ENCODE measurements around the gene TTC34. TPM values are rescaled to one million over a fixed set of nuclear protein-coding genes. Genes with fewer than 3 reads are reported as not detected.

The TTC34 gene
- total RNA-seq, 1 experiment from 2014 or later = 0.92 TPM

- no CpG with 5 or more reads among the region's 34 CpGs for WGBS (ENCODE audit: extremely low coverage, insufficient read length, low lambda C conversion rate)
- H3K4me1 Mint-ChIP-seq = peaks cover 2 to 5% of the 10 kb centered on the region in 2 experiments; a peak in 1 of 4 replicates
Observed at GRCh38 chr1:2641381-2642130, 159.9 kb downstream of the TTC34 start.

More at GRCh38 chr1:2641381-2642130, 159.9 kb downstream of the TTC34 start:
- Histone ChIP-seq H3K79me1 (ENCODE audit: insufficient read depth, low read depth, low read length, poor library complexity, severe bottlenecking) (no peaks in the 10 kb centered on the region), H2BK120ac (ENCODE audit: low read depth, low read length, poor library complexity, severe bottlenecking) (no peak overlapping the region), H2BK15ac (ENCODE audit: low read depth, low read length) (no peak overlapping the region), H3K14ac (ENCODE audit: insufficient read depth, low read length) (no peak overlapping the region), H2AK5ac (ENCODE audit: insufficient read length, low read length) (no peak overlapping the region), H3T11ph (ENCODE audit: low read length) (no peak overlapping the region), H3K4ac (ENCODE audit: low read depth, low read length) (no peak overlapping the region), H3K9me3 (ENCODE audit: control insufficient read depth, low read depth, low read length) (peaks cover 6% of the 10 kb centered on the region), H3K27ac (ENCODE audit: insufficient read length, low read depth, low read length) (no peak overlapping the region), H3K79me2 (ENCODE audit: insufficient read depth, low read length) (no peaks in the 10 kb centered on the region), H2BK12ac (ENCODE audit: insufficient read length, low read depth, low read length) (no peak overlapping the region), H3K23ac (ENCODE audit: insufficient read length, low read depth, low read length) (no peak overlapping the region), H2AFZ (ENCODE audit: low read length) (no peak overlapping the region), H3K56ac (ENCODE audit: insufficient read length, low read depth, low read length) (no peak overlapping the region), H4K20me1 (ENCODE audit: control insufficient read depth, insufficient read depth, insufficient read length) (no peaks in the 10 kb centered on the region), H4K5ac (ENCODE audit: insufficient read length, low read depth, low read length) (no peak overlapping the region), H3K18ac (ENCODE audit: insufficient read length, low read depth, low read length) (no peak overlapping the region), H2BK20ac (ENCODE audit: low read depth, low read length, poor library complexity, severe bottlenecking) (no peak overlapping the region), H3K4me2 (ENCODE audit: insufficient read depth, insufficient read length, low read length) (no peak overlapping the region), H4K8ac (replicated peaks; ENCODE audit: insufficient read length, low read depth, low read length) (no peak overlapping the region), H3K4me1 (ENCODE audit: insufficient read depth, low read length) (no peaks in the 10 kb centered on the region), H3K9ac (ENCODE audit: extremely low read depth, insufficient read length, low read length) (no peak overlapping the region), H3K23me2 (ENCODE audit: insufficient read length, low read depth, low read length, poor library complexity, severe bottlenecking) (peaks cover 10% of the 10 kb centered on the region), H3K27me3 (ENCODE audit: insufficient read depth, low read length) (peaks cover 1% of the 10 kb centered on the region; the same call in 1 of the 2 replicates), H4K91ac (ENCODE audit: insufficient read length, low read depth, low read length) (no peak overlapping the region), H2BK5ac (ENCODE audit: insufficient read length, low read length) (no peak overlapping the region)
- Mint-ChIP-seq H3K4me3 (peak overlapping the region; percentile 74 to 86; a peak in 2 of 5 replicates), H3K9me3 (peaks cover 14 to 22% of the 10 kb centered on the region in 2 experiments), H3K36me3 (ENCODE audit: insufficient read depth in 1 of 3, low read depth in 3 of 3) (peaks cover 0 to 8% (median 3%) of the 10 kb centered on the region in 3 experiments; a peak in 4 of 7 replicates), H3K27me3 (ENCODE audit: low read depth) (peaks cover 38% of the 10 kb centered on the region), H3K27ac (no peak overlapping the region)
- TF ChIP-seq, protein P1, sequence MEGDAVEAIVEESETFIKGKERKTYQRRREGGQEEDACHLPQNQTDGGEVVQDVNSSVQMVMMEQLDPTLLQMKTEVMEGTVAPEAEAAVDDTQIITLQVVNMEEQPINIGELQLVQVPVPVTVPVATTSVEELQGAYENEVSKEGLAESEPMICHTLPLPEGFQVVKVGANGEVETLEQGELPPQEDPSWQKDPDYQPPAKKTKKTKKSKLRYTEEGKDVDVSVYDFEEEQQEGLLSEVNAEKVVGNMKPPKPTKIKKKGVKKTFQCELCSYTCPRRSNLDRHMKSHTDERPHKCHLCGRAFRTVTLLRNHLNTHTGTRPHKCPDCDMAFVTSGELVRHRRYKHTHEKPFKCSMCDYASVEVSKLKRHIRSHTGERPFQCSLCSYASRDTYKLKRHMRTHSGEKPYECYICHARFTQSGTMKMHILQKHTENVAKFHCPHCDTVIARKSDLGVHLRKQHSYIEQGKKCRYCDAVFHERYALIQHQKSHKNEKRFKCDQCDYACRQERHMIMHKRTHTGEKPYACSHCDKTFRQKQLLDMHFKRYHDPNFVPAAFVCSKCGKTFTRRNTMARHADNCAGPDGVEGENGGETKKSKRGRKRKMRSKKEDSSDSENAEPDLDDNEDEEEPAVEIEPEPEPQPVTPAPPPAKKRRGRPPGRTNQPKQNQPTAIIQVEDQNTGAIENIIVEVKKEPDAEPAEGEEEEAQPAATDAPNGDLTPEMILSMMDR (conservative IDR thresholded peaks at IDR 0.05) = no peak; the same call in 2 of the 3 replicates
- DNase-seq = no peak

Measured in H9 (cell line).